Muscle layer of duodenum (tissue), 2 donors: ENCODE data around the gene SRGAP2.
"Not testable (repeated sequence)": the region's sequence is repeated elsewhere in the genome, so short reads cannot be mapped to it uniquely, and the experiment has no call there.

Source experiments
- H3K27ac ChIP-seq: one replicate; pipeline ENCODE4 v1.7.0; 2013; ENCODE audit warnings: mild to moderate bottlenecking, low read length
- H3K27me3 ChIP-seq: one replicate; pipeline ENCODE4 v1.7.0; 2013; ENCODE audit warnings: low read depth, mild to moderate bottlenecking, control low read depth, low read length
- H3K36me3 ChIP-seq, 2 donors: one replicate each; pipeline ENCODE4 v1.7.0; 2013; ENCODE audit warnings: low read length in 2 of 2, control low read depth in 1 of 2, mild to moderate bottlenecking in 1 of 2; ENCODE audit not compliant: insufficient read depth in 2 of 2, control insufficient read depth in 1 of 2
- H3K4me1 ChIP-seq, 2 donors: one replicate each; pipeline ENCODE4 v1.7.0; 2013; ENCODE audit warnings: low read length in 2 of 2, mild to moderate bottlenecking in 2 of 2, control low read depth in 1 of 2, moderate library complexity in 1 of 2; ENCODE audit not compliant: insufficient read depth in 2 of 2, control insufficient read depth in 1 of 2
- H3K4me3 ChIP-seq, 2 donors: one replicate each; pipeline ENCODE4 v1.7.0; 2013; ENCODE audit warnings: low read length in 2 of 2, low read depth in 1 of 2, mild to moderate bottlenecking in 1 of 2
- H3K9me3 ChIP-seq, 2 donors: one replicate each; pipeline ENCODE4 v1.7.0; 2013; ENCODE audit warnings: low read length in 2 of 2, control low read depth in 1 of 2, mild to moderate bottlenecking in 1 of 2; ENCODE audit not compliant: control insufficient read depth in 1 of 2
- donor health status: healthy.

Gene SRGAP2

GRCh38 chr1:206183788-206184187 lies 19.6 kb upstream of the SRGAP2 start:
- not testable (repeated sequence) for H3K27me3 ChIP-seq, H3K4me3 ChIP-seq, H3K9me3 ChIP-seq, H3K4me1 ChIP-seq, H3K27ac ChIP-seq, H3K36me3 ChIP-seq

GRCh38 chr1:206185778-206186177 lies 17.6 kb upstream of the SRGAP2 start:
- H3K4me3 ChIP-seq, H3K9me3 ChIP-seq, H3K27me3 ChIP-seq, H3K36me3 ChIP-seq, H3K27ac ChIP-seq, H3K4me1 ChIP-seq: not testable (repeated sequence)

- not testable (repeated sequence) for H3K27me3 ChIP-seq, H3K4me3 ChIP-seq, H3K9me3 ChIP-seq, H3K36me3 ChIP-seq, H3K27ac ChIP-seq, H3K4me1 ChIP-seq
These were observed 16.5 kb upstream of the SRGAP2 start for GRCh38 chr1:206186826-206187225.

- H3K36me3 ChIP-seq, H3K27me3 ChIP-seq, H3K9me3 ChIP-seq, H3K27ac ChIP-seq, H3K4me1 ChIP-seq, H3K4me3 ChIP-seq: not testable (repeated sequence)
These were observed 8.2 kb upstream of the SRGAP2 start for GRCh38 chr1:206195182-206195581.

- not testable (repeated sequence) for H3K27ac ChIP-seq, H3K4me1 ChIP-seq, H3K27me3 ChIP-seq, H3K9me3 ChIP-seq, H3K36me3 ChIP-seq, H3K4me3 ChIP-seq
These were observed 6.5 kb upstream of the SRGAP2 start for GRCh38 chr1:206196748-206197424.

GRCh38 chr1:206202789-206203363 lies 465 bp upstream of the SRGAP2 start, which contains the start of gene FAM72A:
TSS of gene FAM72A (minus strand) at chr1:206202839. CDS start at chr1:206202025, 814 bp downstream.
- H3K27ac ChIP-seq, H3K9me3 ChIP-seq, H3K36me3 ChIP-seq, H3K4me1 ChIP-seq, H3K27me3 ChIP-seq: not testable (repeated sequence)
- peak within 1 kb of the TSS in 1 of 2 donors; percentile 42 for H3K4me3 ChIP-seq

- not testable (repeated sequence) for H3K36me3 ChIP-seq, H3K27me3 ChIP-seq, H3K27ac ChIP-seq, H3K4me3 ChIP-seq, H3K9me3 ChIP-seq, H3K4me1 ChIP-seq
These were observed 794 bp downstream of the SRGAP2 start for GRCh38 chr1:206204159-206204511.

GRCh38 chr1:206204871-206205270 lies 1.5 kb downstream of the SRGAP2 start:
- H3K9me3 ChIP-seq, H3K27me3 ChIP-seq, H3K27ac ChIP-seq, H3K4me1 ChIP-seq, H3K36me3 ChIP-seq: not testable (repeated sequence)
- peak overlapping the region in 1 of 2 donors; percentile 35 for H3K4me3 ChIP-seq

- not testable (repeated sequence) for H3K4me1 ChIP-seq
These were observed 2.2 kb downstream of the SRGAP2 start for GRCh38 chr1:206205569-206205968.

GRCh38 chr1:206210802-206211201 lies 7.5 kb downstream of the SRGAP2 start:
- not testable (repeated sequence) for H3K9me3 ChIP-seq, H3K27me3 ChIP-seq, H3K4me3 ChIP-seq, H3K36me3 ChIP-seq, H3K27ac ChIP-seq, H3K4me1 ChIP-seq

More at GRCh38 chr1:206205569-206205968, 2.2 kb downstream of the SRGAP2 start:
- not testable (repeated sequence) for H3K36me3 ChIP-seq, H3K9me3 ChIP-seq, H3K27me3 ChIP-seq, H3K4me3 ChIP-seq, H3K27ac ChIP-seq

- not testable (repeated sequence) for H3K9me3 ChIP-seq, H3K4me1 ChIP-seq, H3K27me3 ChIP-seq, H3K36me3 ChIP-seq, H3K4me3 ChIP-seq, H3K27ac ChIP-seq
These were observed 12.5 kb downstream of the SRGAP2 start for GRCh38 chr1:206215600-206216392.
